Spleen (tissue), 11 donors: ENCODE data around the gene TAS1R3. TPM values are rescaled to one million over a fixed set of nuclear protein-coding genes. Genes with fewer than 3 reads are reported as not detected.

Source experiments
- DNase-seq: peaks from one replicate; pipeline ENCODE4 v3.0.0-alpha.2; 2020
- H3K27ac ChIP-seq, 8 donors: fragments of 200-600 bp; sonication (generic) in 7 of 8; 1 replicate in 4 of 8; 2 replicates in 4 of 8; pipeline versions ENCODE4 v1.5.0 to v1.8.0; 2016 to 2021; ENCODE audit warnings: inconsistent platforms in 4 of 8, mild to moderate bottlenecking in 4 of 8, moderate library complexity in 1 of 8
- H3K27me3 ChIP-seq, 7 donors: fragments of 200-600 bp; sonication (generic) in 6 of 7; replicated peaks in 1 of 7; 1 replicate in 4 of 7; 2 replicates in 3 of 7; pipeline versions ENCODE4 v1.5.0 to v1.8.0; 2016 to 2021; ENCODE audit warnings: inconsistent platforms in 3 of 7, mild to moderate bottlenecking in 1 of 7
- H3K36me3 ChIP-seq, 6 donors: fragments of 200-600 bp; sonication (generic) in 5 of 6; 1 replicate in 4 of 6; 2 replicates in 2 of 6; pipeline versions ENCODE4 v1.5.0 to v1.8.0; 2016 to 2021; ENCODE audit warnings: inconsistent platforms in 2 of 6
- H3K4me1 ChIP-seq, 6 donors: fragments of 200-600 bp; sonication (generic) in 5 of 6; 1 replicate in 3 of 6; 2 replicates in 3 of 6; pipeline versions ENCODE4 v1.5.0 to v1.8.0; 2016 to 2021; ENCODE audit warnings: inconsistent platforms in 3 of 6
- H3K4me3 ChIP-seq, 8 donors: fragments of 200-600 bp; sonication (generic) in 7 of 8; 1 replicate in 4 of 8; 2 replicates in 4 of 8; pipeline versions ENCODE4 v1.5.0 to v1.8.0; 2016 to 2021; ENCODE audit warnings: inconsistent platforms in 4 of 8, mild to moderate bottlenecking in 4 of 8, moderate library complexity in 2 of 8
- H3K9me3 ChIP-seq, 8 donors: fragments of 200-600 bp; sonication (generic) in 7 of 8; 1 replicate in 4 of 8; 2 replicates in 4 of 8; pipeline versions ENCODE4 v1.5.0 to v1.8.0; 2016 to 2021; ENCODE audit warnings: inconsistent platforms in 4 of 8
- POLR2A ChIP-seq, 3 donors: fragments of 450-650 bp; IDR thresholded peaks; one replicate each; pipeline ENCODE4 v1.5.1; 2017; ENCODE audit warnings: antibody characterized with exemption in 3 of 3, mild to moderate bottlenecking in 1 of 3
- POLR2AphosphoS5 ChIP-seq, 3 donors: sonication (generic); formaldehyde crosslinking; IDR thresholded peaks; one replicate each; pipeline ENCODE4 v1.5.1; 2017; ENCODE audit warnings: antibody characterized with exemption in 3 of 3
- WGBS, 5 donors: extraction: QIAGEN DNeasy Blood & Tissue Kit in 3 of 5; methylation state at CpG; one replicate each; pipeline versions ENCODE4 v1.1.5 to v1.1.7; 2013 to 2018; 5-methylcytosine and 5-hydroxymethylcytosine counted together
- intact Hi-C: fragments of 100-400 bp; cut with DNase I; formaldehyde crosslinking; loops from one replicate; pipeline ENCODE4 v1.15.0; 2023; ENCODE audit warnings: low total_unique reads
- polyA plus RNA-seq, 3 donors: library from polyadenylated mRNA; stranded (reverse); fragments of 200-250 nt; gene quantifications; one replicate each; pipeline ENCODE4 v1.2.1, GENCODE V29; 2013
- total RNA-seq, 7 donors: library from RNA; depleted of rRNA in 3 of 7; stranded (reverse); fragments of >200 nt in 3 of 7; fragmentation: NEBNext Ultra II Directional in 4 of 7; extraction: Animal tissue kit (Norgen Biotek cat#: 25700) in 4 of 7; gene quantifications; one replicate each; pipeline versions ENCODE4 v1.1.0 to v1.2.1, GENCODE V29; 2016 to 2021
- TF ChIP-seq, protein P1 (sequence below), 11 experiments: fragments of 200-600 bp in 7 of 11; fragments of 450-650 bp in 4 of 11; sonication (generic) in 4 of 11; IDR thresholded peaks in 8 of 11; conservative IDR thresholded peaks in 3 of 11; 1 replicate in 7 of 11; 2 replicates in 4 of 11; pipeline versions ENCODE4 v1.4.0 to v1.8.0; 2016 to 2021; ENCODE audit warnings: antibody characterized with exemption in 11 of 11, inconsistent platforms in 4 of 11, mild to moderate bottlenecking in 1 of 11
- donor health status: healthy with polysubstance abuse.
- donor health status: DM: no; HTN: no; CAD: no; lungs with moderate emphysema.
- donor health status: DM: no; HTN: no; CAD: no.
- donor health status: Bipolar disorder and iron deficiency.
- donor health status: healthy.
- donor health status: DM: no; HTN: no; CAD: no.
- donor health status: DM: yes; HTN: yes; CAD: no.

The TAS1R3 gene
- total and polyA plus RNA-seq, 10 donors, result 0.23 to 5.9 (median 2.2) TPM

DNA sequence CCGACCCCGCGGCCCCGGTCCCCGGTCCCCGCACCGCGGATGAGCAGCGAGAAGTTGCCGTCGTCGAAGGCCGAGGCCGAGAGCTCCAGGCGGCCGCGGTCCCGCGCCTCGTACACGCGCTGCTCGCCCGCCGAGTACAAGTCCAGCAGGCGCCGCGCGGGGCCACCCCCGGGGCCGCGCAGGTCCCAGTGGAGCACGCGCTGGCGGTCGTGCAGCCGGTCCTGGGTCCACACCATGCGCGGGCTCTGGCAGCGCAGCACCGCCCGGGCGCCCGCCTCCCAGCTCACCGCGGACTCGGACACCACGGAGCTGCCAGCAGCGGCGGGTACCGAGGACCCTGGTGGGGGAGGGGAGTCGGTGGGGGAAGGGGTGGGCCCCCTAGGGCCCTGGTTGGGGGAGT, 24.3 kb downstream of the TAS1R3 start:
- Histone ChIP-seq H3K9me3 (no peaks in the 10 kb centered on the region), H3K36me3 (peaks cover 0 to 26% (median 0%) of the 10 kb centered on the region in 6 donors), H3K4me3 (peak overlapping the region in 5 of 8 donors; percentile 0 to 58 (median 13)), H3K27me3 (peaks cover 4 to 92% (median 65%) of the 10 kb centered on the region in 7 donors), H3K4me1 (peaks cover 0 to 85% (median 53%) of the 10 kb centered on the region in 6 donors), H3K27ac (peak overlapping the region in 1 of 8 donors; percentile 31)
- DNase-seq, result no peak
- no peak for TF ChIP-seq POLR2A (IDR thresholded peaks at IDR 0.05)
- TF ChIP-seq, protein P1, sequence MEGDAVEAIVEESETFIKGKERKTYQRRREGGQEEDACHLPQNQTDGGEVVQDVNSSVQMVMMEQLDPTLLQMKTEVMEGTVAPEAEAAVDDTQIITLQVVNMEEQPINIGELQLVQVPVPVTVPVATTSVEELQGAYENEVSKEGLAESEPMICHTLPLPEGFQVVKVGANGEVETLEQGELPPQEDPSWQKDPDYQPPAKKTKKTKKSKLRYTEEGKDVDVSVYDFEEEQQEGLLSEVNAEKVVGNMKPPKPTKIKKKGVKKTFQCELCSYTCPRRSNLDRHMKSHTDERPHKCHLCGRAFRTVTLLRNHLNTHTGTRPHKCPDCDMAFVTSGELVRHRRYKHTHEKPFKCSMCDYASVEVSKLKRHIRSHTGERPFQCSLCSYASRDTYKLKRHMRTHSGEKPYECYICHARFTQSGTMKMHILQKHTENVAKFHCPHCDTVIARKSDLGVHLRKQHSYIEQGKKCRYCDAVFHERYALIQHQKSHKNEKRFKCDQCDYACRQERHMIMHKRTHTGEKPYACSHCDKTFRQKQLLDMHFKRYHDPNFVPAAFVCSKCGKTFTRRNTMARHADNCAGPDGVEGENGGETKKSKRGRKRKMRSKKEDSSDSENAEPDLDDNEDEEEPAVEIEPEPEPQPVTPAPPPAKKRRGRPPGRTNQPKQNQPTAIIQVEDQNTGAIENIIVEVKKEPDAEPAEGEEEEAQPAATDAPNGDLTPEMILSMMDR (IDR thresholded peaks at IDR 0.05 in 8 of 11, conservative IDR thresholded peaks at IDR 0.05 in 3 of 11), result no peak
- TF ChIP-seq POLR2AphosphoS5 (IDR thresholded peaks at IDR 0.05), result no peak
- WGBS, 5 donors, result 0 to 8% (median 4%) methylated on average over 3 to 52 of the region's 52 CpGs
- intact Hi-C loops, result no loop called here

DNA sequence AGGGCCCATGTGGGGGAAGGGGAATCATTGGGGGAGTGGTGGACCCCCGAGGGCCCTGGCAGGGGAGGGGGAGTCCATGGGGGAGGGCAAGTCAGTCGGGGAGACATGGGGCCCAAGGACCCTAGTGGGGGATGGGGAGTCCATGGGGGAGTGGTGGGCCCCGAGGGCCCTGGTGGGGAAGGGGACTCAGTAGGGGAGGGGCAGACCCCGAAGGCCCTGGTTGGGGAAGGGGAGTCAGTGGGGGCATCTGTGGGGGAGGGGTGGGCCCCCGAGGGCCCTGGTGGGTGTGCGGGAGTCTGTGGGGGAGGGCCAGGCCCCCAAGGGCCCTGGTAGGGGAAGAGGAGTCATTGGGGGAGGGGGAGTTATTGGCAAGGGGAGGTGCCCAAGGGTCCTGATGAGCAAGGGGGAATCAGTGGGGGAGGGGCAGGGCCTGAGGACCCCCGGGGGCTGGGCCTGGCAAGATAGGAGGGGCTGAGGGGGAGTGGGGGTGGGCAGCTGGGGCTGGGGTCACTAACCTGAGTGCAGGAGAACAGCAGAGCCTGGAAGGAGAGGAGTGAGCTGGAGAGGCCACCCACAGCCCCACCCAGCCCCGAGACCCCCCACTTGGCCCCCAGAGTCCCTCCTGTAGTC, 25.2 kb downstream of the TAS1R3 start:
- WGBS, 5 donors, result 33 to 59% (median 51%) methylated on average over 6 to 8 of the region's 8 CpGs
- Histone ChIP-seq H3K4me3 (peak overlapping the region in 6 of 8 donors; percentile 15 to 64 (median 40)), H3K4me1 (peaks cover 0 to 93% (median 56%) of the 10 kb centered on the region in 6 donors), H3K36me3 (peaks cover 0 to 26% (median 0%) of the 10 kb centered on the region in 6 donors), H3K9me3 (no peaks in the 10 kb centered on the region), H3K27me3 (peaks cover 4 to 100% (median 65%) of the 10 kb centered on the region in 7 donors), H3K27ac (peak overlapping the region in 5 of 8 donors; percentile 39 to 83 (median 80))
- DNase-seq, result no peak
- intact Hi-C loops, result no loop called here
- TF ChIP-seq POLR2AphosphoS5 (IDR thresholded peaks at IDR 0.05) (no peak), POLR2A (IDR thresholded peaks at IDR 0.05) (no peak)
- TF ChIP-seq, protein P1 (IDR thresholded peaks at IDR 0.05 in 8 of 11, conservative IDR thresholded peaks at IDR 0.05 in 3 of 11), result no peak

DNA sequence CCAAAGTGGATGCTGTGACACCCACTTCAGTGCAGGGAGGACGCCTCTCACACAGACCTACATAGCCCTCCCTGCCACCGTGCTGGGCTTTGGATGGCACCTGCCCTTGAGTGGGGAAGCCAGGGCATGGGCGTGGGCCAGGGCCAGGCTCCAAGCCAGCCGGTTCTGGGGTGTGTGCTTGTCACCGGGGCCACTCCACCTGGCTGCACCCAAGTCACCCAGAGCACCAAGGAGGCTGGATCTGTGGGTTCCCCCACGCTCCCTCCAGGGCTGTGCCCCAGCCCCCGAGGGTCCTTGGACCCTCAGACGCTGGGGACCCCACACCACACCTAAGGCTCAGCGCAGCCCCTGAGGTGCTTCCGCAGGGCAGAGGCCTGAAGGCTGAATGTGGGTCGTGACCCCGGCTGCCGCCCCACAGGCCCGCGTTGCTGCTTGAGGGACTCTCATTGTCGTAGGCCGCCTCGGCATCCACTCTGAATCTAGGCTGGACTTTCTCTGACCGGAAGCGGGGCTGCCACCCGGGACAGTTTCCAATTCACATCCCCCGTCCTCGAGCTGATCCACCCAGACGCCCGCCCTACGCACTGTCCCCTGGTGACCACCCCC, 25.8 kb downstream of the TAS1R3 start:
- TF ChIP-seq POLR2AphosphoS5 (IDR thresholded peaks at IDR 0.05) (peak in 2 of 3 donors; percentile 37 to 42), POLR2A (IDR thresholded peaks at IDR 0.05) (no peak)
- Histone ChIP-seq H3K4me3 (peak overlapping the region in 6 of 8 donors; percentile 15 to 64 (median 40)), H3K4me1 (peaks cover 0 to 93% (median 52%) of the 10 kb centered on the region in 6 donors), H3K27me3 (peaks cover 4 to 100% (median 65%) of the 10 kb centered on the region in 7 donors), H3K36me3 (peaks cover 0 to 26% (median 0%) of the 10 kb centered on the region in 6 donors), H3K9me3 (no peaks in the 10 kb centered on the region), H3K27ac (peak overlapping the region in 6 of 8 donors; percentile 26 to 83 (median 76))
- DNase-seq, result no peak
- intact Hi-C loops, result no loop called here
- 52 to 72% (median 62%) methylated on average over 20 to 26 of the region's 26 CpGs for WGBS, 5 donors

DNA sequence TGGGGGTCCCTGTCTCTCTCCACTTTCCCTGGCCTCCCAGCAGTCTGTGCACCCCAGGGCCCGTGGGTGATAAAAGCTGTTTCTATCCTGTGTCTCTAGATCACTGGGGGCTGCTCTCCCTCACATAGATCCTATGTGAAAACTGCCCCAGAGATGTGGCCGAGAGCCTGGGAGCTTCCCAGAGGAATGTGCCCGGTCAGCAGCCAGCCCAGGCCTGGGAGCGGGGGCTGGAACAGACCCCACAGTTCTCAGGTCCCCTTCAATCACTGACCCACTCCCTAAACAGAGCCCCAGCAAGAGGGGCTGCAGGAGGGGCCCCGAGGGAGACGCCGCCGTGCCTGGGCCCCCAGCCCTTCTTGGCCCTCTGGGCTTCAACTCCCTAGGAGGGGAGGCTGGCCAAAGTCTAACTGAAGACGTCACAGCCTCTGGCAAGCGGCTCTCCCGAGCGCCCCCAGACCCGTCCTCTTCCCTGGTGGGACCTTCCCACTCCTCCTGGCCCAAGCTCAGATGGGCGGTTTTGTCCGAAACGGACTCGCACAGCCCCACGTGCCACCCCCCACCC, 26.9 kb downstream of the TAS1R3 start:
- DNase-seq, result no peak
- peaks cover 0 to 22% (median 0%) of the 10 kb centered on the region in 6 donors for H3K36me3 ChIP-seq
- peak overlapping the region; percentile 13 to 83 (median 71) for H3K27ac ChIP-seq
- peaks cover 0 to 85% (median 42%) of the 10 kb centered on the region in 6 donors for H3K4me1 ChIP-seq
- 21 to 32% (median 24%) methylated on average over 10 to 18 of the region's 18 CpGs for WGBS, 5 donors
- H3K9me3 ChIP-seq, result no peaks in the 10 kb centered on the region
- peaks cover 4 to 92% (median 62%) of the 10 kb centered on the region in 7 donors for H3K27me3 ChIP-seq
- intact Hi-C loops, result no loop called here
- H3K4me3 ChIP-seq, result peak overlapping the region; percentile 15 to 64 (median 36)
- TF ChIP-seq, protein P1 (IDR thresholded peaks at IDR 0.05 in 8 of 11, conservative IDR thresholded peaks at IDR 0.05 in 3 of 11), result no peak
- TF ChIP-seq POLR2A (IDR thresholded peaks at IDR 0.05) (no peak), POLR2AphosphoS5 (IDR thresholded peaks at IDR 0.05) (no peak)
